Middle frontal gyrus (tissue), 1 donor: ENCODE data around the gene CYB5A.

ENCODE experiments used
- DNase-seq: peaks from one replicate; pipeline ENCODE4 v3.0.0-alpha.2; 2015; ENCODE audit warnings: low spot score; ENCODE audit errors: extremely low spot score

The CYB5A gene

DNA sequence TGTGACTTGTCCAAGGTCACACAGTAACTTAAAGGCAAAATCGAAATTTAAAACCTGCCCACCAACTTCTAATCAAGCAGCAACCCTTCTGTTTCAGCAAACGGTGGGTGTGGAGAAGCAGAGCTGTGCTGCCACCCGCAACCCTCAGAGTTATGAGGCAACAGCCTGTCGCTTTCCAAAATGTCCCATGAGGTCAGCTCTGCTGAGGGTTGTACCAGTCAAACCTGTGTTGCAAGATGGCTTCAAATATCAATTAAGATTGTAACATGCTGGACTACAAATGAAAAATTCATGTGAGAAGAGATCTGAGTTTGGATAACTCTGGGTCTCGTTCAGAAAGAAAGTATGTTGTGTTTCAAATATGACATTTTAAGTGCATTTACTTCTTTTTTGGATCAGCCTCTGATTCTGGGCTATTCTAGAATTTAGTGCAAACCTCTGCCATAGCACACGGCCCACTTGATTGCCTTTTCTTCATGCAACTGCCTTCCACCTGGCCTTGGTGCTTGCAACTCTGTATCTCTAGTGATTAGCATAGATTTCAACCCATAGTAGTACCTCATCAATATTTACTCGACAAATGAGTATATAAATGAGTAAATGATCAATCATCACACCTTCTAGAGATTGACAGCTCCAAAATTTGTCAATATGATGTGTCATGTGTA lies 74.2 kb downstream of the CYB5A start:
- DNase-seq, result no peak

DNA sequence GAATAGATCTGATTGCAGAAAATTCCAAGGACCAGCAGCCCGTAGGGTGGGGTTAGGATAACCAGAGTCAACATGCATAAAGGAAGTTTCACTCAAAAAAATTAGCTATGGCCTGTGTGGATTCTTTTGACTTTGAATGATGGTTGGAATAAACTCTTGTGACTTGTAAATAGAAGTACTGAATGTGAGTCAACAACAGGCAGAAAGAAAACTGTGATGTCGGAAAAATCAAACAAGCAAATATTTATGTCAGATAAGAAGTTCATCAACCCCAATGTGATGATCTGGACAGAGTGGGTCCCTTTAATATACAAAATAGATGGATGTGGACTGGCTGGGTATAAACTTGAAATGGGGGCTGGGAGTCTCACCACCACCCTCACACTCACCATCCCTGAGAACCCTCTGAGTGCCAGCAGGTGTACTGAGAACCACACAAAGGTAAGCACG lies 75.1 kb downstream of the CYB5A start:
- DNase-seq, result no peak

DNA sequence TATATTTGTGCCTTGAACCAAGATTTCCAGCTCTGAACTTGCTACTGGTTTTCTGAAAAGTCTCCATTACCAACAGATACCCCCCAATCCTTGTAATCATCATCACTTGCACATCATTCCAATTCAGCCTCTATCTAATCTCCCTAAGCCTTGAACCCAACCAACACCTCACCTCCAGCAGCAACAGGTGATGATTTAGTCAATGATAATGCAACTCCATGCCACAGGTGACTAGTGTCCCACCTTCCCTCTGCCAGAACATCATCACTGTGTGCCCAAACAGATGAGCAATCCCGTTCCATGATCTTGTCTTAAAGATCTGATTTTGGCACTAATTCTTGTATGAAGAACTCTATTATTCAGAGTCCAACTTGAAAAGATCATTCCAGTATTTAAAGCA lies 75.9 kb downstream of the CYB5A start:
- DNase-seq, result no peak

DNA sequence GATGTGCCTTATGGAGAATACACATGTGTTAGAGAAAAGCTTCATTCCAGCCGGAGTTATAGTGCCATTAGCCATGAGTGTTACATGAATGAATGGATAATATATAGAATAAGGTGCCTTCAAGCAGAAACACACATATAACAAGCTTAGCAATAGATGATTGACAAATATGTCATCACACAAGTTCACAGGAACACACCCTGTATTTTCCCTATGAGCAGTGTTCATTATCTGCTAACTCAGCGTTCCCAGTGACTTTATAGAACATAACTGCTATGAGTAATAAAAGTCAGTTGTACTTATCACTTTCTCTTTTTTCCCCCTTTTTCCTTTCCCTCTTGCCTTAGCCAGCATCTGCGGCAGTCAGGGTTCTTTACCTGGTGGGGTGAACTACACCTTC lies 78.3 kb downstream of the CYB5A start:
- DNase-seq, result no peak

DNA sequence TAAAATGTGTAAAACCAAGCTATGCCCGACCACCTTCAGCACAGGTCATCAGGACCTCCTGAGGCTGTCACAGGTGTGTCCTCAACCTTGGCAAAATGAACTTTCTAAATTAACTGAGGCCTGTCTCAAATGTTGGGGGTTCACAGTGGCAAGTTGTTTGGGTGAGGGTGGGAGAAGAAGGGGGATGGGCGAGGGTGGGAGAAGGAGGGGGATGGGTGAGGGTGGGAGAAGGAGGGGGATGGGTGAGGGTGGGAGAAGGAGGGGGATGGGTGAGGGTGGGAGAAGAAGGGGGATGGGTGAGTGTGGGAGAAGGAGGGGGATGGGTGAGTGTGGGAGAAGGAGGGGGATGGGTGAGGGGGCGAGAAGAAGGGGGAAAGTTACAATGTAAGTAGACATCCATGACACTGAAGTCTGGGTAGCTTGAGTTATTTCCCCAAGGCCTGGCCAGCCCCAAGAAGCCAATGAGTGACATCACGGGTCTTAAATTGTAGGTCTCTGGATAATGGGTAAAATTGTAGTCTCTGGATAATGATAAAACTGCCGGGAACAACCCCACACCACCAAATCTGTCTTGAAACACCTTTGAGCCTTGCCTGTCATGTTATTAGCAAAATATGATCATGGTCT lies 87.1 kb downstream of the CYB5A start:
- no peak for DNase-seq

DNA sequence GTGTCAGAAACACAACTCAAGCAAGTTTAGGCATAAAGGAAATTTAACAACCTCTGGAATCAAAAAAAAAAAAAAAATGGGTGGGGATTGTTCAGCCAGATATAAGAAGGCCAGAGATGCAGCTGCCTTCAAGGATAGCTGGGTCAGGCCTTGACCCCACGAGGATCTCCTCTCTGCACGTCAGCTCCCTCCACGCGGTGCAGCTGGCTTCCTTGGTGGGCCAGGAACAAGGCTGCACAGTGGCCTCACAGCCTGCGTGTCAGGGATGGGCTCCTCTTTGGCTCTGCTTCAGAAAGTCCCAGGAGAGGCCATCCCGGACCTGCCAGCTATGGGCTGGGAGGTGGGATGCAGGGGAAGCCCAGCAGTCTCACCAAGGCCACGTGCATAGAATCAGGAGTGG lies 88.0 kb downstream of the CYB5A start:
- no peak for DNase-seq
